Left colon (tissue), 2 donors: ENCODE results near the gene MAPK8IP3. TPM values are rescaled to one million over a fixed set of nuclear protein-coding genes. Genes with fewer than 3 reads are reported as not detected.

Source experiments
- ATAC-seq: fragments of 200-7000 bp; cut with Tn5 transposase; one replicate; pipeline ENCODE4 v1.9.1; 2020; ENCODE audit warnings: mild to moderate bottlenecking, moderate library complexity
- DNase-seq, 2 donors: peaks; one replicate each; pipeline ENCODE4 v3.0.0-alpha.2; 2020
- intact Hi-C, 2 donors: fragments of 100-400 bp; cut with DNase I in 1 of 2; cut with micrococcal nuclease in 1 of 2; formaldehyde crosslinking; loops; one replicate each; pipeline versions ENCODE4 v1.11.2 to v1.14.0; 2022; cut with DNase I, micrococcal nuclease
- microRNA-seq, 2 donors: library from miRNA; unstranded; fragments of <30 nt; microRNA quantifications; one replicate each; pipeline versions ENCODE4 v1.1.0 to v1.2.0, GENCODE V29; 2020
- total RNA-seq, 2 donors: library from RNA; stranded (reverse); fragmentation: NEBNext Ultra II Directional; extraction: Animal tissue kit (Norgen Biotek cat#: 25700); gene quantifications; one replicate each; pipeline ENCODE4 v1.2.1, GENCODE V29; 2021
- donor health status: DM: no; HTN: no; CAD: no.
- donor health status: DM: yes; HTN: yes; CAD: no.

MAPK8IP3 gene
- total RNA-seq, 2 donors from 2014 or later = 55.2 to 79.0 TPM

GRCh38 chr16:1810536-1810935 lies 104.5 kb downstream of the MAPK8IP3 start:
- ATAC-seq = no peak
- no peak for DNase-seq
- intact Hi-C loops = no loop called here

GRCh38 chr16:1812732-1813163 lies 106.8 kb downstream of the MAPK8IP3 start:
- intact Hi-C loops = no loop called here
- ATAC-seq (peak; percentile 97), DNase-seq (peak in 1 of 2 donors; percentile 79)

GRCh38 chr16:1815461-1815860 lies 109.5 kb downstream of the MAPK8IP3 start:
- ATAC-seq (no peak), DNase-seq (no peak)
- intact Hi-C loops = no loop called here

- ATAC-seq = no peak
- intact Hi-C loops = no loop called here
- DNase-seq = no peak
Observed at GRCh38 chr16:1816396-1817275, 110.6 kb downstream of the MAPK8IP3 start.

- DNase-seq = no peak
- intact Hi-C loops = no loop called here
- no peak for ATAC-seq
Observed at GRCh38 chr16:1817276-1817589, 111.2 kb downstream of the MAPK8IP3 start.

- intact Hi-C loops = no loop called here
- DNase-seq (no peak), ATAC-seq (no peak)
Observed at GRCh38 chr16:1817716-1818115, 111.7 kb downstream of the MAPK8IP3 start.

- no peak for DNase-seq
- no peak for ATAC-seq
Observed at GRCh38 chr16:1818204-1818872, 112.3 kb downstream of the MAPK8IP3 start.

GRCh38 chr16:1818873-1819525 lies 113.0 kb downstream of the MAPK8IP3 start:
- intact Hi-C loops = no loop called here
- DNase-seq = no peak
- no peak for ATAC-seq

More at GRCh38 chr16:1818204-1818872, 112.3 kb downstream of the MAPK8IP3 start:
- intact Hi-C loops = no loop called here

- intact Hi-C loops = no loop called here
- no peak for DNase-seq
- no peak for ATAC-seq
Observed at GRCh38 chr16:1819611-1820010, 113.6 kb downstream of the MAPK8IP3 start.

Small RNA genes lying within 50 kb of the gene (microRNA-seq; reads per million reads assigned to microRNA genes)
- 2.1 to 2.7 reads per million in 2 donors for gene MIR3177

Other genes starting within 250 kb of the MAPK8IP3 start
- 10 to 100 TPM; 42.3 to 44.9 TPM for gene CLCN7, start 231.2 kb upstream of the MAPK8IP3 start, total RNA-seq
- not detected for gene PTX4, start 217.3 kb upstream of the MAPK8IP3 start, total RNA-seq
- 10 to 100 TPM; 26.6 to 36.3 TPM for gene TELO2, start 212.8 kb upstream of the MAPK8IP3 start, total RNA-seq
- 1 to 10 TPM; 2.6 to 4.9 TPM for gene TMEM204, start 172.5 kb upstream of the MAPK8IP3 start, total RNA-seq
- gene IFT140, start 94.1 kb upstream of the MAPK8IP3 start, total RNA-seq = 10 to 100 TPM; 13.3 to 16.3 TPM
- 10 to 100 TPM; 16.4 to 16.6 TPM for gene CRAMP1, start 93.8 kb upstream of the MAPK8IP3 start, total RNA-seq
- 10 to 100 TPM; 49.8 to 62.4 TPM for gene JPT2, start 27.9 kb upstream of the MAPK8IP3 start, total RNA-seq
- 10 to 100 TPM; 59.5 to 62.9 TPM for gene NME3, start 65.3 kb downstream of the MAPK8IP3 start, total RNA-seq
- 10 to 100 TPM; 22.1 to 34.9 TPM for gene EME2, start 66.6 kb downstream of the MAPK8IP3 start, total RNA-seq
- gene MRPS34, start 66.9 kb downstream of the MAPK8IP3 start, total RNA-seq = 100 to 1,000 TPM; 103 to 133 TPM
- gene SPSB3, start 76.4 kb downstream of the MAPK8IP3 start, total RNA-seq = 10 to 100 TPM; 37.9 to 49.1 TPM
- 10 to 100 TPM; 29.4 to 34.4 TPM for gene NUBP2, start 76.8 kb downstream of the MAPK8IP3 start, total RNA-seq
- 1 to 10 TPM in 1 of 2 donors, under 1 TPM in 1; 0.58 to 1.3 TPM for gene IGFALS, start 87.5 kb downstream of the MAPK8IP3 start, total RNA-seq
- gene HAGH, start 120.6 kb downstream of the MAPK8IP3 start, total RNA-seq = 10 to 100 TPM; 64.5 to 85.0 TPM
- gene FAHD1, start 121.0 kb downstream of the MAPK8IP3 start, total RNA-seq = 10 to 100 TPM; 60.0 to 66.9 TPM
- gene MEIOB, start 166.0 kb downstream of the MAPK8IP3 start, total RNA-seq = not detected
- 10 to 100 TPM in 1 of 2 donors, under 1 TPM in 1; 0.31 to 11.8 TPM for gene HS3ST6, start 212.2 kb downstream of the MAPK8IP3 start, total RNA-seq
- 10 to 100 TPM; 46.0 to 46.6 TPM for gene MSRB1, start 237.0 kb downstream of the MAPK8IP3 start, total RNA-seq
- gene RPL3L, start 248.5 kb downstream of the MAPK8IP3 start, total RNA-seq = not detected